KMS-11 (cell line): ENCODE measurements around the gene GET4.
"Not testable (repeated sequence)": the region's sequence is repeated elsewhere in the genome, so short reads cannot be mapped to it uniquely, and the experiment has no call there.

ENCODE experiments used
- H2AFZ ChIP-seq: fragments of 200-600 bp; sonication (generic); 2 replicates; pipeline ENCODE4 v1.6.1; 2016; ENCODE audit warnings: antibody characterized with exemption, mixed run types, low read depth
- H3K27ac ChIP-seq: fragments of 200-600 bp; sonication (generic); 2 replicates; pipeline ENCODE4 v1.6.1; 2016; ENCODE audit warnings: mild to moderate bottlenecking, mixed run types
- H3K27me3 ChIP-seq: fragments of 200-600 bp; sonication (generic); 2 replicates; pipeline ENCODE4 v1.6.1; 2017; ENCODE audit warnings: mild to moderate bottlenecking, low read depth, mixed run types, moderate library complexity; ENCODE audit not compliant: insufficient read depth
- H3K36me3 ChIP-seq: fragments of 200-600 bp; sonication (generic); 2 replicates; pipeline ENCODE4 v1.6.1; 2017; ENCODE audit warnings: mild to moderate bottlenecking, mixed run types; ENCODE audit not compliant: insufficient read depth
- H3K4me1 ChIP-seq: fragments of 200-600 bp; sonication (generic); 2 replicates; pipeline ENCODE4 v1.6.1; 2016; ENCODE audit warnings: mild to moderate bottlenecking, low read depth, mixed run types; ENCODE audit not compliant: poor library complexity, severe bottlenecking
- H3K4me2 ChIP-seq: fragments of 200-600 bp; sonication (generic); 2 replicates; pipeline ENCODE4 v1.7.0; 2016; ENCODE audit warnings: mild to moderate bottlenecking, mixed run types
- H3K4me3 ChIP-seq: fragments of 200-600 bp; sonication (generic); IDR thresholded peaks from 2 replicates; pipeline ENCODE4 v1.6.1; 2017; ENCODE audit warnings: low read depth, low read length, mixed read lengths; ENCODE audit not compliant: insufficient read depth
- H3K79me2 ChIP-seq: fragments of 200-600 bp; sonication (generic); 2 replicates; pipeline ENCODE4 v1.6.1; 2016; ENCODE audit warnings: low read depth, mixed run types; ENCODE audit not compliant: insufficient read depth
- H3K9ac ChIP-seq: fragments of 200-600 bp; sonication (generic); 2 replicates; pipeline ENCODE4 v1.6.1; 2016; ENCODE audit warnings: mild to moderate bottlenecking, mixed run types
- H4K20me1 ChIP-seq: fragments of 200-600 bp; sonication (generic); 2 replicates; pipeline ENCODE4 v1.6.1; 2016; ENCODE audit warnings: mild to moderate bottlenecking, mixed run types; ENCODE audit not compliant: insufficient read depth
- CTCF ChIP-seq: fragments of 200-600 bp; sonication (generic); conservative IDR thresholded peaks from 2 replicates; pipeline ENCODE4 v1.6.1; 2017; ENCODE audit warnings: low read depth, mild to moderate bottlenecking, antibody characterized with exemption, low read length, moderate library complexity, mixed read lengths

GET4 gene

GRCh38 chr7:906776-907157, 30.4 kb downstream of the GET4 start:
- H3K9ac ChIP-seq: no peak overlapping the region
- H3K36me3 ChIP-seq: no peaks in the 10 kb centered on the region
- H4K20me1 ChIP-seq: no peaks in the 10 kb centered on the region
- H3K27ac ChIP-seq: no peak overlapping the region
- no peak overlapping the region for H3K4me3 ChIP-seq
- H3K4me1 ChIP-seq: no peaks in the 10 kb centered on the region
- H3K79me2 ChIP-seq: no peaks in the 10 kb centered on the region
- H3K27me3 ChIP-seq: peaks cover 24% of the 10 kb centered on the region
- no peak for TF ChIP-seq CTCF
- no peak overlapping the region for H3K4me2 ChIP-seq
- no peak overlapping the region for H2AFZ ChIP-seq

GRCh38 chr7:907158-907980, 31.0 kb downstream of the GET4 start:
- Histone ChIP-seq H3K27ac (no peak overlapping the region), H4K20me1 (no peaks in the 10 kb centered on the region), H2AFZ (no peak overlapping the region), H3K27me3 (peaks cover 24% of the 10 kb centered on the region), H3K36me3 (no peaks in the 10 kb centered on the region), H3K79me2 (no peaks in the 10 kb centered on the region), H3K9ac (no peak overlapping the region), H3K4me2 (no peak overlapping the region), H3K4me1 (no peaks in the 10 kb centered on the region), H3K4me3 (no peak overlapping the region)
- no peak for TF ChIP-seq CTCF

GRCh38 chr7:908159-908581, 31.8 kb downstream of the GET4 start:
- Histone ChIP-seq H4K20me1 (no peaks in the 10 kb centered on the region), H3K79me2 (no peaks in the 10 kb centered on the region), H3K27ac (no peak overlapping the region), H3K36me3 (no peaks in the 10 kb centered on the region), H3K9ac (no peak overlapping the region), H3K27me3 (peaks cover 28% of the 10 kb centered on the region), H3K4me2 (no peak overlapping the region), H3K4me3 (no peak overlapping the region), H3K4me1 (no peaks in the 10 kb centered on the region), H2AFZ (no peak overlapping the region)
- TF ChIP-seq CTCF: no peak

GRCh38 chr7:908591-909357, 32.4 kb downstream of the GET4 start:
- not testable (repeated sequence) for H4K20me1 ChIP-seq, H3K79me2 ChIP-seq, H3K9ac ChIP-seq, H3K36me3 ChIP-seq, H3K4me2 ChIP-seq, H3K4me1 ChIP-seq, H3K27ac ChIP-seq, H3K4me3 ChIP-seq, H2AFZ ChIP-seq
- peaks cover 28% of the 10 kb centered on the region for H3K27me3 ChIP-seq
- TF ChIP-seq CTCF: peak; percentile 50
